WERI-Rb-1 (cell line): ENCODE data around the gene TRIP12.

Experiments used
- DNase-seq: peaks from one replicate; pipeline ENCODE4 v3.0.0-alpha.2; 2020
- H3K27ac ChIP-seq: fragments of 250-450 bp; sonication (Bioruptor Pico); 2 replicates; pipeline ENCODE4 v1.5.1; 2020; ENCODE audit warnings: mild to moderate bottlenecking, moderate library complexity
- H3K27me3 ChIP-seq: fragments of 250-450 bp; sonication (Bioruptor Pico); 2 replicates; pipeline ENCODE4 v1.5.1; 2021; ENCODE audit warnings: mild to moderate bottlenecking, low read depth, moderate library complexity; ENCODE audit not compliant: insufficient read depth, severe bottlenecking
- H3K36me3 ChIP-seq: fragments of 250-450 bp; sonication (Bioruptor Pico); 2 replicates; pipeline ENCODE4 v1.5.1; 2020; ENCODE audit warnings: mild to moderate bottlenecking, moderate library complexity
- H3K4me3 ChIP-seq: 2 replicates; pipeline ENCODE4 v1.5.1; 2011; ENCODE audit warnings: low read depth, mild to moderate bottlenecking, control low read depth, low read length
- H3K9me3 ChIP-seq: fragments of 250-450 bp; sonication (Bioruptor Pico); 2 replicates; pipeline ENCODE4 v1.5.1; 2021; ENCODE audit warnings: mild to moderate bottlenecking, moderate library complexity; ENCODE audit not compliant: severe bottlenecking
- CTCF ChIP-seq: IDR thresholded peaks from 2 replicates; pipeline ENCODE4 v1.5.1; 2011; ENCODE audit warnings: low read depth, mild to moderate bottlenecking, control low read depth, inconsistent platforms, low read length

TRIP12 gene

GRCh38 chr2:229780856-229781773, 140.7 kb downstream of the TRIP12 start:
- no peak overlapping the region for H3K27ac ChIP-seq
- no peak for DNase-seq
- H3K36me3 ChIP-seq, result peaks cover 40% of the 10 kb centered on the region

GRCh38 chr2:229779650-229780049, 142.2 kb downstream of the TRIP12 start:
- H3K9me3 ChIP-seq, result no peaks in the 10 kb centered on the region
- no peak overlapping the region for H3K4me3 ChIP-seq
- H3K27ac ChIP-seq, result no peak overlapping the region
- no peak for DNase-seq
- H3K36me3 ChIP-seq, result peaks cover 37% of the 10 kb centered on the region
- H3K27me3 ChIP-seq, result no peaks in the 10 kb centered on the region
- no peak for TF ChIP-seq CTCF

More at GRCh38 chr2:229780856-229781773, 140.7 kb downstream of the TRIP12 start:
- H3K27me3 ChIP-seq, result no peaks in the 10 kb centered on the region
- peak; percentile 76 for TF ChIP-seq CTCF
- no peaks in the 10 kb centered on the region for H3K9me3 ChIP-seq
- no peak overlapping the region for H3K4me3 ChIP-seq

- H3K9me3 ChIP-seq, result no peaks in the 10 kb centered on the region
- TF ChIP-seq CTCF, result no peak
- no peaks in the 10 kb centered on the region for H3K27me3 ChIP-seq
- no peak overlapping the region for H3K4me3 ChIP-seq
- peaks cover 53% of the 10 kb centered on the region for H3K36me3 ChIP-seq
- no peak overlapping the region for H3K27ac ChIP-seq
- DNase-seq, result no peak
Observed at GRCh38 chr2:229777716-229778115, 144.1 kb downstream of the TRIP12 start.

- Histone ChIP-seq H3K9me3 (no peaks in the 10 kb centered on the region), H3K4me3 (no peak overlapping the region), H3K27ac (no peak overlapping the region), H3K36me3 (peaks cover 63% of the 10 kb centered on the region), H3K27me3 (no peaks in the 10 kb centered on the region)
- TF ChIP-seq CTCF, result no peak
- DNase-seq, result no peak
Observed at GRCh38 chr2:229775614-229776313, 146.0 kb downstream of the TRIP12 start.

- Histone ChIP-seq H3K27ac (no peak overlapping the region), H3K36me3 (peaks cover 63% of the 10 kb centered on the region), H3K27me3 (no peaks in the 10 kb centered on the region), H3K4me3 (no peak overlapping the region), H3K9me3 (no peaks in the 10 kb centered on the region)
- no peak for TF ChIP-seq CTCF
- DNase-seq, result no peak
Observed at GRCh38 chr2:229774237-229774636, 147.6 kb downstream of the TRIP12 start.
